NCI-H187 (cell line): ENCODE measurements around the gene PPAN.
A peak's percentile ranks its signal among the peaks of the same experiment; 100 is the strongest.

ENCODE experiments used
- DNase-seq, 2 experiments: peaks; one replicate each; lab custom pipeline; 2025; lab: John Stamatoyannopoulos, UW

Gene PPAN, protein sequence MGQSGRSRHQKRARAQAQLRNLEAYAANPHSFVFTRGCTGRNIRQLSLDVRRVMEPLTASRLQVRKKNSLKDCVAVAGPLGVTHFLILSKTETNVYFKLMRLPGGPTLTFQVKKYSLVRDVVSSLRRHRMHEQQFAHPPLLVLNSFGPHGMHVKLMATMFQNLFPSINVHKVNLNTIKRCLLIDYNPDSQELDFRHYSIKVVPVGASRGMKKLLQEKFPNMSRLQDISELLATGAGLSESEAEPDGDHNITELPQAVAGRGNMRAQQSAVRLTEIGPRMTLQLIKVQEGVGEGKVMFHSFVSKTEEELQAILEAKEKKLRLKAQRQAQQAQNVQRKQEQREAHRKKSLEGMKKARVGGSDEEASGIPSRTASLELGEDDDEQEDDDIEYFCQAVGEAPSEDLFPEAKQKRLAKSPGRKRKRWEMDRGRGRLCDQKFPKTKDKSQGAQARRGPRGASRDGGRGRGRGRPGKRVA

DNA sequence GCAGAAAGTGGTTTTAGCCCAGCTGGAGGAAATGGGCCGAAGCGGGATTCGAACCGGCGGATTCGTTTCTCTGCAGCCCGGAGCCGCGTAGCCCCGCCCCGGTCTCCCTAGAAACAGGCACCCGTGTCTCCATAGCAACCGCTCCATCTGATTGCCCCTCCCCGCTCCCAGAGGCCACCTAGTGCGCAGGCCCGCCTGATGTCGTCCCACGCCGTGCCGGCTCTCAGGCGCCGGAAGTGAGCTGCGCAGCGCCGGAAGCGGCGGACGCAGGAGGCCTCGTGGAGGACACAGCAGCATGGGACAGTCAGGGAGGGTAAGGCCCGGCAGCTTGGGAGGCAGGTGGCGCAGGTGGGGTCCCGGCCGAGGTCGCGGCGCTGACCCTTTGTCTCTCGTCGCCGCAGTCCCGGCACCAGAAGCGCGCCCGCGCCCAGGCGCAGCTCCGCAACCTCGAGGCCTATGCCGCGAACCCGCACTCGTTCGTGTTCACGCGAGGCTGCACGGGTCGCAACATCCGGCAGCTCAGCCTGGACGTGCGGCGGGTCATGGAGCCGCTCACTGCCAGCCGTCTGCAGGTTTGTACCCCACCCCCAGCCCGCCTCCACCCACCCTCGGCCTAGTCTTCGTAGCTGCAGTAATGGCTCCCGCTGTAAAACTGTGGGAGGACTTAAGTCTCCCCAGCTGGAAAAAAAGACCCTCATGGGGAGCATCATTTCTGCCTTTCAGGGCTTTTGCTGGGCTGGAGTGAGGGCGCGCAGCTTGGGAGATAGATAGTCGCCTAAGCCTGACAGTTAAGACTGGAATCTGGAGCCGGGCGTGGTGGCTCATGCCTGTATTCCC lies at the start of gene PPAN:
Gene PPAN, plus strand, starts transcription at position 263 of the 837 bp plus-strand sequence. Its CDS starts 33 bp downstream, at position 296.
- DNase-seq: peak; percentile 55 to 93

DNA sequence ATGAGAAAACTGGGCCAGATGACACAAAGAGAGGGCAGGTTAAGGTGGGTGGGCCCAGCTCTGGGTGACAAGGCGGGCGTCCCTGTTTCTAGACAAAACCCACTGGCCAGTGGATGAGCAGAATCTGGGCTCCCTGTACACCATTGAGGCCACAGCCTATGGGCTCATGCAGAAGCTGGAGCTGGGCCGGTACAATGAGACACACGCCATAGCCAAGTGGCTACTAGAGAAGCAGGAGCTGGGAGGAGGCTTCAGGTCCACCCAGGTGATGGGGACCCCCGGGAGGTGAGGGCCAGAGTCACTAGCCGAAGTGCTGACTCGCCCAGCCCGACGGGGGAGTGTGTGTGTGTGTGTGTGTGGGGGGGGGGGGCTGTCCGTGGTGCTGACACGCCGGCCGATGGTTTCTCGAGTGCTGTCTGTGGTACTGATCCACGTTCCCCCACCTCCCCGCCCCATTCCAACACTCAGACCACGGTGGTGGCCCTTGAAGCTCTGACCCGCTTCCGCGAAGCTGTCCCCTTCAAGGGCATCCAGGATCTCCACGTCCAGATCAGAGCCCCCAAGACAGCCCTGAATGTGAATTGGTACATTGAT lies 44.3 kb upstream of the PPAN start:
- no peak for DNase-seq

DNA sequence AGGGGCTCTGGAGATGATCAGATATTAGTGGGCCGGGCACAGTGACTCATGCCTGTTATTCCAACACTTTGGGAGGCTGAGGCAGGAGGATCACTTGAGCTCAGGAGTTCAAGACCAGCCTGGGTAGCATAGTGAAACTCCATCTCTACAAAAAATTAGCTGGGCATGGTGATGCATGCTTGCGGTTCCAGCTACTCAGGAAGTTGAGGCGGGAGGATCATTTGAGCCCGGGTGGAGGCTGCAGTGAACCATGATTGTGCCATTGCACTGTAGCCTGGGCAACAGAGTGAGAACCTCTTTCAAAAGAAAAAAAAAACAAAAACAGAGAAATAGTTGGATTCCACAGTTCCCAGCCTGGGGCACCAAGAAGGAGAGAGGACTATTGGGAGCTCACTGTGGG lies 38.0 kb upstream of the PPAN start:
- DNase-seq: no peak

GRCh38 chr19:10069046-10069445 lies 37.1 kb upstream of the PPAN start:
- DNase-seq: no peak

DNA sequence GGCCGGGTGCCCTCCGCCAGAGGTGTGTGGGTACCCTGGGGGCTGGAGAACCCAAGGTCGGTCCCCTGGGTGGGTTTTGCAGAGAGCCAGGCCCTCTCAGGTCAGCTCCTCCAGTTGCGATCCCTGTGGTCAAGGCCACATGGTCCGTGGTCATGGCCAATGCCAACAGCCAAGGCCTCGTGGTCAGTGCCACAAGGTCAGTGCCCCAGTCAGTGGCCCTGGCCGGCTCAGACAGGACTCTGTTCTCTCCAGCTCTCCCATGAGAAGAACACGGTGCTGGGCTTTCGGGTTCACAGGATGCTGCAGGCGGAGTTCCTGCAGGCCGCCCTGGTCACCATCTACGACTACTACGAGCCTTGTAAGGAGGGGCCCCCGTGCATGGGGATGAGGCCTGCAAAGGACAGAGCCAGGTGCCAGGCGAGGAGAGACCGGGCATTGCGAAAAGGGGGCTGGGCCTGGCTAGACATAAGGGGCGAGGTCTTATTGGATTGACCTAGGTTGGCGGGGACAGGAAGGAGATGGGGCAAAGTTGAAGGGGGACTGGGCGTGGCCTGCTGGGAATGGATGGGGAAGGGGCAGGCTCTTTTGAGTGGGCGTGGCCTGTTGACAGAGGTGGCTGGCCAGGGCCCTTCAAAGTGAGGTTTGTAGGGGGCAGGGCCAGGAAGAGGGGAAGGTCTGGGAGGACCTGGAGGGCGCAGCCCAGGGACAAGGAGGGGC lies 35.3 kb upstream of the PPAN start:
- no peak for DNase-seq

GRCh38 chr19:10074153-10074552 lies 32.0 kb upstream of the PPAN start:
- DNase-seq: no peak

DNA sequence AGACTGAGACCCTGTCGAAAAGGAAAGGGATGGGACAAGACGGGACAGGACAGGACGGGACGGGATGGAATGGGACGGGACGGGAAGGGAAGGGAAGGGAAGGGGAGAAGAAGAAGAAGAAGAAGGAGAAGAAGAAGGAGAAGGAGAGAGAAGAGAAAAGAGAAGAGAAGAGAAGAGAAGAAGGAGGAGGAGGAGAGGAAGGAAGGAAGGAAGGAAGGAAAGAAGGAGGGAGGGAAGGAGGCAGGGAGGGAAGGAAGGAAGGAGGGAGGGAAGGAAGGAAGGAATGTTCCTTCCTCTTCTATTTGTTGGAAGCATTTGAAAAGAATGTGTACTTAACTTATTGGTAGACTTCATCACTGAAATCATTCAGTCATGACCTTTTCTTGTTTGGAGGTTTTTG lies 29.6 kb upstream of the PPAN start:
- no peak for DNase-seq

GRCh38 chr19:10078329-10078728 lies 27.8 kb upstream of the PPAN start:
- no peak for DNase-seq

- no peak for DNase-seq
These were observed 27.1 kb upstream of the PPAN start for GRCh38 chr19:10079031-10079453.

DNA sequence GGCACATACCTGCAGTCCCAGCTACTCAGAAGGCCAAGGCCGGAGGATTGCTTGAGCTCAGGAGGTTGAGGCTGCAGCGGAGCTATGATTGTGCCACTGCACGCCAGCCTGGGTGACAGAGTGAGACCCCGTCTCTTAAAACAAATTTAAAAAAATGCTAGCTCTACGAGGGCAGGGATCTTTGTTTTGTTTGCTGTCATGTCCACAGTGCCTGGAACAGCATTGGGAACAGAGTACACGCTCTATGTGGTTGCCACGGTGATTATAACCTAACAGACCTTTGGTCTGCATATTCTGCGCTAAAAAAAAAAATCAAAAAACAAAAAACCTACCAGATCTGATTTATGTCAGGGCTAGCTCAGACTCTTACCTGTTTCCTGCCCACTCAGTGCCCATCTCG lies 22.3 kb upstream of the PPAN start:
- DNase-seq: no peak

- no peak for DNase-seq
These were observed 21.4 kb upstream of the PPAN start for GRCh38 chr19:10084803-10085202.

- DNase-seq: no peak
These were observed 20.2 kb upstream of the PPAN start, which contains the start of gene SHFL for GRCh38 chr19:10085641-10086590. Gene SHFL, plus strand, starts transcription at chr19:10086317. Its CDS starts 111 bp downstream, at chr19:10086428.

- DNase-seq: no peak
These were observed 19.5 kb upstream of the PPAN start for GRCh38 chr19:10086591-10087192.

DNA sequence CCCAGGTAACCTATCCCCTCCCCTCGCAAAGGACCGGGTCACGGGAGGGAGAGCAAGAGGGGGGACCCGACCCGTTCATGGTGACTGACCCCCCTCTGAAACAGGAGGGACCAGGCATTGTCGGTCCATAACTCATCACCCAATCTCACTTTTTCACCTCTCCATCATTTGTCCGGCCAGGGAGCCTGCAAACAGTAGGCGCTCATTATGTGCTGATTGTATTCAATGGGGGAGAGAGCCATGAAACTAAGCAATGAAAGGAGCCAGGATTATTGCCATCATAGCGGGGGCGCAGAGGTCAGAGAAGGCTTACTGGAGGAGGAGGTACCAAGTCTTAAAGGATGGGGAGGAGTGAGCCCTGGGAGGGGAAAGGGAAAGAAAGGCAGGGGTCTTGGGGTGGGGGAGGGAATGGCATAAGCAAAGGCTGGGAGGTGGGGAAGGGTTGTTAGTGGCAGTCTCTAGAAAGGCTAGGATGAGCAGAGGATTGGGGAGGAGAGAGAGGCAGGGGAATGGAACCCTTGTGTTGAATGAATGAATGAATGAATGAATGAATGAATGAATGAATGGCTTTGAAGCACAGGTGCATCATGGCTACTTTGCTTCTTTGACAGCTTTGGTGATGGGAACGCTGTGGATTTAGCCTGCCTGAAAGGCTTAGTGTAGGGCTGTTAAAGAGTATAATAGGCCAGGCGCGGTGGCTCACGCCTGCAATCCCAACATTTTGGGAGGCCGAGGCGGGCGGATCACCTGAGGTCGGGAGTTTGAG lies 18.7 kb upstream of the PPAN start:
- DNase-seq: no peak

- no peak for DNase-seq
These were observed 17.1 kb upstream of the PPAN start for GRCh38 chr19:10088949-10089554.

DNA sequence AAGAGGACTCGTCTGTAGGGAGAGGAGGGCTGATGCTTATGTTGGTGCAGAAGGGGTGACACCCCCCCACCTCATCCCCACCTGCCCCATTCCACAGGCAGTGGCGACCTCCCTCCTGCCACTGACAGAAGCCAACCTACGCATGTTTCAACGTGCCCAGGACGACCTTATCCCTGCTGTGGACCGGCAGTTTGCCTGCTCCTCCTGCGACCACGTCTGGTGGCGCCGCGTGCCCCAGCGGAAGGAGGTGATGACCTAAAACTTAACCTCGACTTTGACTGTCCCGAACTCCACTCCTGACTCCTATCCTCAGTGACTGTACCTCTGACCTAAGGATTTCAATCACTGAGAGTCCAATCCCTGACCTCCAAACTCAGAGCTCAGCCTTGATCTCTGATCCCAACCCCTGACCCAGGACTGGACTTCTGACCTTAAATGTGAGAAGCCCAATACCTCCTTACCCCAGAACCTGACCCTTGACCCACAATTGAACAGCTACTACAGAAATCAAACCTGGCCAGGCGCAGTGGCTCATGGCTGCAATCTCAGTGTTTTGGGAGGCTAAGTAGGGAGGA lies 16.3 kb upstream of the PPAN start:
- DNase-seq: no peak

GRCh38 chr19:10091370-10091687 lies 14.8 kb upstream of the PPAN start:
- DNase-seq: no peak

- DNase-seq: no peak
These were observed 14.1 kb upstream of the PPAN start for GRCh38 chr19:10091895-10092641.
